HepG2 (cell line): ENCODE data around the gene TUT7. TPM values are rescaled to one million over a fixed set of nuclear protein-coding genes. Genes with fewer than 3 reads are reported as not detected.
"Not testable (repeated sequence)": the region's sequence is repeated elsewhere in the genome, so short reads cannot be mapped to it uniquely, and the experiment has no call there.

Source experiments
- ATAC-seq: fragments of 200-7000 bp; cut with Tn5 transposase; 3 replicates; pipeline ENCODE4 v1.9.1; 2020; ENCODE audit warnings: mild to moderate bottlenecking, moderate library complexity
- BruUV-seq: library from RNA; stranded (reverse); fragments of 400-500 nt; replicated peaks from 2 replicates; lab custom pipeline; 2021; lab: Mats Ljungman, UMichigan
- CTCF ChIA-PET: fragments of 300-600 bp; formaldehyde crosslinking; extraction: SDS; loops from one replicate; lab custom pipeline; 2021; ENCODE audit warnings: low total read pairs, inconsistent platforms, low intra/inter-chr PET ratio; lab: Yijun Ruan, JAX
- POLR2A ChIA-PET: fragments of 350-600 bp; sonication (Branson Sonifier 250); formaldehyde crosslinking; loops from one replicate; lab custom pipeline; 2020; ENCODE audit warnings: antibody characterized with exemption, inconsistent platforms; lab: Yijun Ruan, JAX
- DNase-seq: peaks from one replicate; pipeline ENCODE4 v3.0.0-alpha.2; 2015; ENCODE audit warnings: low spot score
- FAIRE-seq: peaks from 3 replicates; lab custom pipeline; 2011; peaks lifted over from hg19 to GRCh38; lab: Jason Lieb, UNC
- H2AFZ ChIP-seq: one replicate; pipeline ENCODE4 v1.6.1; 2011; ENCODE audit warnings: low read length, inconsistent platforms
- H3K27ac ChIP-seq: fragments of 300-600 bp; 3 replicates; pipeline ENCODE4 v1.8.0; 2011; ENCODE audit warnings: mixed run types, mild to moderate bottlenecking, mixed read lengths, low read length, inconsistent platforms; ENCODE audit not compliant: insufficient read depth; ENCODE audit errors: extremely low read length
- H3K27me3 ChIP-seq, 2 experiments: fragments of 200-600 bp in 1 of 2; 2 replicates in 1 of 2; 3 replicates in 1 of 2; pipeline versions ENCODE4 v1.6.0 to v1.8.0; 2011; ENCODE audit warnings: low read length in 2 of 2, mild to moderate bottlenecking in 2 of 2, moderate library complexity in 2 of 2, inconsistent platforms in 1 of 2; ENCODE audit not compliant: insufficient read depth in 2 of 2, control insufficient read depth in 1 of 2
- H3K36me3 ChIP-seq, 2 experiments: fragments of 200-600 bp in 1 of 2; replicated peaks in 1 of 2; 2 replicates in 1 of 2; 3 replicates in 1 of 2; pipeline versions ENCODE4 v1.5.1 to v1.8.0; 2011; ENCODE audit warnings: low read length in 2 of 2, inconsistent platforms in 1 of 2; ENCODE audit not compliant: insufficient read depth in 2 of 2, control insufficient read depth in 1 of 2
- H3K4me1 ChIP-seq: 2 replicates; pipeline ENCODE4 v1.5.1; 2012; ENCODE audit warnings: low read length, inconsistent platforms; ENCODE audit not compliant: insufficient read depth
- H3K4me2 ChIP-seq: 2 replicates; pipeline ENCODE4 v1.6.0; 2011; ENCODE audit warnings: low read depth, low read length, inconsistent platforms
- H3K4me3 ChIP-seq, 3 experiments: fragments of 200-600 bp in 1 of 3; sonication (generic), shearing (Covaris generic) in 1 of 3; replicated peaks in 1 of 3; 2 replicates each; pipeline ENCODE4 v1.5.1; 2011 to 2016; ENCODE audit warnings: low read length in 3 of 3, inconsistent platforms in 2 of 3, low read depth in 2 of 3, mild to moderate bottlenecking in 2 of 3, control low read depth in 1 of 3, mixed read lengths in 1 of 3; ENCODE audit not compliant: insufficient read depth in 1 of 3
- H3K79me2 ChIP-seq: one replicate; pipeline ENCODE4 v1.6.1; 2011; ENCODE audit warnings: low read length, inconsistent platforms; ENCODE audit not compliant: insufficient read depth
- H3K9ac ChIP-seq: 2 replicates; pipeline ENCODE4 v1.6.0; 2011; ENCODE audit warnings: mild to moderate bottlenecking, low read depth, low read length, inconsistent platforms; ENCODE audit not compliant: insufficient read depth
- H3K9me3 ChIP-seq: 2 replicates; pipeline ENCODE4 v1.5.1; 2012; ENCODE audit warnings: mild to moderate bottlenecking, low read length
- H4K20me1 ChIP-seq: 2 replicates; pipeline ENCODE4 v1.6.0; 2011; ENCODE audit warnings: inconsistent platforms, mild to moderate bottlenecking, low read length, moderate library complexity; ENCODE audit not compliant: insufficient read depth
- ARID2 ChIP-seq: sonication (generic); formaldehyde crosslinking; IDR thresholded peaks from 2 replicates; pipeline ENCODE4 v1.8.1; 2022; ENCODE audit warnings: mild to moderate bottlenecking, missing genetic modification reagents, borderline replicate concordance
- FOXA1 ChIP-seq, 2 experiments: fragments of 450-650 bp in 1 of 2; sonication (generic) in 1 of 2; formaldehyde crosslinking in 1 of 2; IDR thresholded peaks; 2 replicates each; pipeline versions ENCODE4 v1.4.0 to v1.6.1; 2016 to 2020; ENCODE audit warnings: missing genetic modification reagents in 1 of 2
- FOXC1 ChIP-seq: sonication (generic); formaldehyde crosslinking; IDR thresholded peaks from 2 replicates; pipeline ENCODE4 v1.8.0; 2022; ENCODE audit warnings: mild to moderate bottlenecking, missing genetic modification reagents, borderline replicate concordance
- WGBS: methylation state at CpG from one replicate; pipeline ENCODE4 v1.1.6; 2017; ENCODE audit warnings: low lambda C conversion rate; 5-methylcytosine and 5-hydroxymethylcytosine counted together
- in situ Hi-C: cut with HindIII; loops from 2 replicates; pipeline ENCODE4 v1.10.0; 2017; ENCODE audit warnings: low pct_unique_long_range_greater_than_20kb; ENCODE audit not compliant: extremely low pct_ligation_motif_present
- intact Hi-C: fragments of 100-400 bp; cut with micrococcal nuclease; formaldehyde crosslinking; loops from one replicate; pipeline ENCODE4 v1.10.0; 2022; ENCODE audit not compliant: unreplicated experiment
- polyA plus RNA-seq, 8 experiments: library from polyadenylated mRNA; depleted of rRNA in 3 of 8; stranded (reverse) in 7 of 8; unstranded in 1 of 8; fragments of >200 nt; fragmentation: Illumina TruSeq in 4 of 8; extraction: Trizol in 4 of 8; gene quantifications; 2 replicates each; pipeline versions ENCODE4 v1.2.1 to v1.2.3, GENCODE V29; 2011 to 2016; ENCODE audit warnings: low read depth in 4 of 8, missing spikeins in 1 of 8, mixed read lengths in 1 of 8; ENCODE audit not compliant: insufficient read depth in 1 of 8
- total RNA-seq, 5 experiments: library from RNA; depleted of rRNA; stranded (reverse); fragments of >200 nt; fragmentation: Illumina TruSeq; extraction: Trizol; gene quantifications; 2 replicates each; pipeline ENCODE4 v1.2.3, GENCODE V29; 2016; ENCODE audit warnings: low read depth in 1 of 5
- TF ChIP-seq, protein P1 (sequence below): sonication (generic); formaldehyde crosslinking; IDR thresholded peaks from 2 replicates; pipeline ENCODE4 v1.5.0; 2020; ENCODE audit warnings: missing genetic modification reagents
- TF ChIP-seq, protein P2 (sequence below): sonication (generic); formaldehyde crosslinking; conservative IDR thresholded peaks from 2 replicates; pipeline ENCODE4 v1.4.0; 2020; ENCODE audit warnings: missing genetic modification reagents
- TF ChIP-seq, protein P3 (sequence below): sonication (generic); formaldehyde crosslinking; IDR thresholded peaks from 2 replicates; pipeline ENCODE4 v1.5.0; 2020; ENCODE audit warnings: mild to moderate bottlenecking, missing genetic modification reagents, moderate library complexity
- TF ChIP-seq, protein P4 (sequence below): sonication (generic); formaldehyde crosslinking; IDR thresholded peaks from 2 replicates; pipeline ENCODE4 v1.5.0; 2020; ENCODE audit warnings: mild to moderate bottlenecking, missing genetic modification reagents

The TUT7 gene
- total and polyA plus RNA-seq, 2 of the 13 experiments (the other 11 are each of a cell fraction or from before 2014, with no cell fraction given) = 12.0 to 19.4 TPM

DNA sequence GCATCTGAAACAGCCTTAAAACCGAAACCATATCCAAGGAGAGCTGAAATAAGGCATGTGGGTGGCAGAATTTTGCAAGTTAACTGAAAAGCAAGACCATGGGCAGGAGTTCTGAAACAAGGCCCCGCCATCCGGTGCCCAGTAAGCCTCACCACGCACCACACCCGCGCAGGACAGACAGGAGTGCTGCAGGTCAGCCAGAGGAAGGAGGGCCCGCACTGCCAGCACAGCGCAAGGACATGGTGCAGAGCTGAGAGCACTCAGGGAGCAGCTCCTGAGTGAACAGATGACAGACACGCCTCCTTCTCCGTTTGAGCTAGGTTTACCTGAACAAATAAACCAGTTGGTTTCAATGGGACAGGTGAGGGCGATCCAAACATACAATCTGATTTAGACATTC lies 55.3 kb downstream of the TUT7 start (continued):
- TF ChIP-seq, protein P1, sequence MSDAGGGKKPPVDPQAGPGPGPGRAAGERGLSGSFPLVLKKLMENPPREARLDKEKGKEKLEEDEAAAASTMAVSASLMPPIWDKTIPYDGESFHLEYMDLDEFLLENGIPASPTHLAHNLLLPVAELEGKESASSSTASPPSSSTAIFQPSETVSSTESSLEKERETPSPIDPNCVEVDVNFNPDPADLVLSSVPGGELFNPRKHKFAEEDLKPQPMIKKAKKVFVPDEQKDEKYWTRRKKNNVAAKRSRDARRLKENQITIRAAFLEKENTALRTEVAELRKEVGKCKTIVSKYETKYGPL = no peak
- TF ChIP-seq, protein P2, sequence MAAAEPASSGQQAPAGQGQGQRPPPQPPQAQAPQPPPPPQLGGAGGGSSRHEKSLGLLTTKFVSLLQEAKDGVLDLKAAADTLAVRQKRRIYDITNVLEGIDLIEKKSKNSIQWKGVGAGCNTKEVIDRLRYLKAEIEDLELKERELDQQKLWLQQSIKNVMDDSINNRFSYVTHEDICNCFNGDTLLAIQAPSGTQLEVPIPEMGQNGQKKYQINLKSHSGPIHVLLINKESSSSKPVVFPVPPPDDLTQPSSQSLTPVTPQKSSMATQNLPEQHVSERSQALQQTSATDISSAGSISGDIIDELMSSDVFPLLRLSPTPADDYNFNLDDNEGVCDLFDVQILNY = no peak
- TF ChIP-seq FOXC1 (CRISPR knock-in tag) (no peak), ARID2 (CRISPR knock-in tag) (no peak), FOXA1 (IDR thresholded peaks at IDR 0.05) (no peak), FOXA1 (CRISPR knock-in tag; IDR thresholded peaks at IDR 0.05) (no peak)
- TF ChIP-seq, protein P3, sequence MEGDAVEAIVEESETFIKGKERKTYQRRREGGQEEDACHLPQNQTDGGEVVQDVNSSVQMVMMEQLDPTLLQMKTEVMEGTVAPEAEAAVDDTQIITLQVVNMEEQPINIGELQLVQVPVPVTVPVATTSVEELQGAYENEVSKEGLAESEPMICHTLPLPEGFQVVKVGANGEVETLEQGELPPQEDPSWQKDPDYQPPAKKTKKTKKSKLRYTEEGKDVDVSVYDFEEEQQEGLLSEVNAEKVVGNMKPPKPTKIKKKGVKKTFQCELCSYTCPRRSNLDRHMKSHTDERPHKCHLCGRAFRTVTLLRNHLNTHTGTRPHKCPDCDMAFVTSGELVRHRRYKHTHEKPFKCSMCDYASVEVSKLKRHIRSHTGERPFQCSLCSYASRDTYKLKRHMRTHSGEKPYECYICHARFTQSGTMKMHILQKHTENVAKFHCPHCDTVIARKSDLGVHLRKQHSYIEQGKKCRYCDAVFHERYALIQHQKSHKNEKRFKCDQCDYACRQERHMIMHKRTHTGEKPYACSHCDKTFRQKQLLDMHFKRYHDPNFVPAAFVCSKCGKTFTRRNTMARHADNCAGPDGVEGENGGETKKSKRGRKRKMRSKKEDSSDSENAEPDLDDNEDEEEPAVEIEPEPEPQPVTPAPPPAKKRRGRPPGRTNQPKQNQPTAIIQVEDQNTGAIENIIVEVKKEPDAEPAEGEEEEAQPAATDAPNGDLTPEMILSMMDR (CRISPR knock-in tag) = no peak
- TF ChIP-seq, protein P4, sequence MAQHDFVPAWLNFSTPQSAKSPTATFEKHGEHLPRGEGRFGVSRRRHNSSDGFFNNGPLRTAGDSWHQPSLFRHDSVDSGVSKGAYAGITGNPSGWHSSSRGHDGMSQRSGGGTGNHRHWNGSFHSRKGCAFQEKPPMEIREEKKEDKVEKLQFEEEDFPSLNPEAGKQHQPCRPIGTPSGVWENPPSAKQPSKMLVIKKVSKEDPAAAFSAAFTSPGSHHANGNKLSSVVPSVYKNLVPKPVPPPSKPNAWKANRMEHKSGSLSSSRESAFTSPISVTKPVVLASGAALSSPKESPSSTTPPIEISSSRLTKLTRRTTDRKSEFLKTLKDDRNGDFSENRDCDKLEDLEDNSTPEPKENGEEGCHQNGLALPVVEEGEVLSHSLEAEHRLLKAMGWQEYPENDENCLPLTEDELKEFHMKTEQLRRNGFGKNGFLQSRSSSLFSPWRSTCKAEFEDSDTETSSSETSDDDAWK = no peak

DNA sequence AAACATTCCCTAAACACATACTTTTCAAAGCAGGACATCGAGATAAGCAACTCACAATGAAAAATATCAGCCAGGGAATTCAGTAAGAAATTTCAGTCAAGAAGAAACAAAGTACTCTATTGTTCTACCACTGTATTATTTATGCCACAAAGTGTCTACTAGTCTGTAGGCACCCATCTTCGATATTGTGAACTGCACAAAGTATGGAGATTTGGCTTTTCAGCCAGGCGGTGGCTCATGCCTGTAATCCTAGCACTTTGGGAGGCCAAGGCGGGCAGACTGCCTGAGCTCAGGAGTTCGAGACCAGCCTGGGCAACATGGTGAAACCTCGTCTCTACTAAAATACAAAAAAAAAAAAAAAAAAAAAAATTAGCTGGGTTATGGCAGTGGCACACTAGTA lies 63.9 kb downstream of the TUT7 start:
- intact Hi-C loops, H3K9me3 ChIP-seq, in situ Hi-C loops, CTCF ChIA-PET, H3K27me3 ChIP-seq, H3K9ac ChIP-seq, H2AFZ ChIP-seq, H3K4me3 ChIP-seq, POLR2A ChIA-PET, BruUV-seq, H3K4me2 ChIP-seq, H3K36me3 ChIP-seq, H3K27ac ChIP-seq, H4K20me1 ChIP-seq, FAIRE-seq, DNase-seq, ATAC-seq, H3K79me2 ChIP-seq: not testable (repeated sequence)
- WGBS = 90% methylated on average over 6 of the region's 6 CpGs
- peaks cover 13% of the 10 kb centered on the region for H3K4me1 ChIP-seq
